Spleen (tissue), 11 donors: ENCODE measurements around the gene NDNF. TPM values are rescaled to one million over a fixed set of nuclear protein-coding genes. Genes with fewer than 3 reads are reported as not detected.

Source experiments
- DNase-seq: peaks from one replicate; pipeline ENCODE4 v3.0.0-alpha.2; 2020
- H3K27ac ChIP-seq, 8 donors: fragments of 200-600 bp; sonication (generic) in 7 of 8; 1 replicate in 4 of 8; 2 replicates in 4 of 8; pipeline versions ENCODE4 v1.5.0 to v1.8.0; 2016 to 2021; ENCODE audit warnings: inconsistent platforms in 4 of 8, mild to moderate bottlenecking in 4 of 8, moderate library complexity in 1 of 8
- H3K27me3 ChIP-seq, 7 donors: fragments of 200-600 bp; sonication (generic) in 6 of 7; replicated peaks in 1 of 7; 1 replicate in 4 of 7; 2 replicates in 3 of 7; pipeline versions ENCODE4 v1.5.0 to v1.8.0; 2016 to 2021; ENCODE audit warnings: inconsistent platforms in 3 of 7, mild to moderate bottlenecking in 1 of 7
- H3K36me3 ChIP-seq, 6 donors: fragments of 200-600 bp; sonication (generic) in 5 of 6; 1 replicate in 4 of 6; 2 replicates in 2 of 6; pipeline versions ENCODE4 v1.5.0 to v1.8.0; 2016 to 2021; ENCODE audit warnings: inconsistent platforms in 2 of 6
- H3K4me1 ChIP-seq, 6 donors: fragments of 200-600 bp; sonication (generic) in 5 of 6; 1 replicate in 3 of 6; 2 replicates in 3 of 6; pipeline versions ENCODE4 v1.5.0 to v1.8.0; 2016 to 2021; ENCODE audit warnings: inconsistent platforms in 3 of 6
- H3K4me3 ChIP-seq, 8 donors: fragments of 200-600 bp; sonication (generic) in 7 of 8; 1 replicate in 4 of 8; 2 replicates in 4 of 8; pipeline versions ENCODE4 v1.5.0 to v1.8.0; 2016 to 2021; ENCODE audit warnings: inconsistent platforms in 4 of 8, mild to moderate bottlenecking in 4 of 8, moderate library complexity in 2 of 8
- H3K9me3 ChIP-seq, 8 donors: fragments of 200-600 bp; sonication (generic) in 7 of 8; 1 replicate in 4 of 8; 2 replicates in 4 of 8; pipeline versions ENCODE4 v1.5.0 to v1.8.0; 2016 to 2021; ENCODE audit warnings: inconsistent platforms in 4 of 8
- CTCF ChIP-seq, 11 experiments: fragments of 200-600 bp in 7 of 11; fragments of 450-650 bp in 4 of 11; sonication (generic) in 4 of 11; IDR thresholded peaks in 8 of 11; conservative IDR thresholded peaks in 3 of 11; 1 replicate in 7 of 11; 2 replicates in 4 of 11; pipeline versions ENCODE4 v1.4.0 to v1.8.0; 2016 to 2021; ENCODE audit warnings: antibody characterized with exemption in 11 of 11, inconsistent platforms in 4 of 11, mild to moderate bottlenecking in 1 of 11
- POLR2A ChIP-seq, 3 donors: fragments of 450-650 bp; IDR thresholded peaks; one replicate each; pipeline ENCODE4 v1.5.1; 2017; ENCODE audit warnings: antibody characterized with exemption in 3 of 3, mild to moderate bottlenecking in 1 of 3
- POLR2AphosphoS5 ChIP-seq, 3 donors: sonication (generic); formaldehyde crosslinking; IDR thresholded peaks; one replicate each; pipeline ENCODE4 v1.5.1; 2017; ENCODE audit warnings: antibody characterized with exemption in 3 of 3
- WGBS, 5 donors: extraction: QIAGEN DNeasy Blood & Tissue Kit in 3 of 5; methylation state at CpG; one replicate each; pipeline versions ENCODE4 v1.1.5 to v1.1.7; 2013 to 2018; 5-methylcytosine and 5-hydroxymethylcytosine counted together
- intact Hi-C: fragments of 100-400 bp; cut with DNase I; formaldehyde crosslinking; loops from one replicate; pipeline ENCODE4 v1.15.0; 2023; ENCODE audit warnings: low total_unique reads
- polyA plus RNA-seq, 3 donors: library from polyadenylated mRNA; stranded (reverse); fragments of 200-250 nt; gene quantifications; one replicate each; pipeline ENCODE4 v1.2.1, GENCODE V29; 2013
- total RNA-seq, 7 donors: library from RNA; depleted of rRNA in 3 of 7; stranded (reverse); fragments of >200 nt in 3 of 7; fragmentation: NEBNext Ultra II Directional in 4 of 7; extraction: Animal tissue kit (Norgen Biotek cat#: 25700) in 4 of 7; gene quantifications; one replicate each; pipeline versions ENCODE4 v1.1.0 to v1.2.1, GENCODE V29; 2016 to 2021
- donor health status: healthy with polysubstance abuse.
- donor health status: DM: no; HTN: no; CAD: no; lungs with moderate emphysema.
- donor health status: DM: no; HTN: no; CAD: no.
- donor health status: Bipolar disorder and iron deficiency.
- donor health status: healthy.
- donor health status: DM: no; HTN: no; CAD: no.
- donor health status: DM: yes; HTN: yes; CAD: no.

NDNF gene
- total and polyA plus RNA-seq, 10 donors, result 0.03 to 0.82 (median 0.20) TPM; not detected in 3

DNA sequence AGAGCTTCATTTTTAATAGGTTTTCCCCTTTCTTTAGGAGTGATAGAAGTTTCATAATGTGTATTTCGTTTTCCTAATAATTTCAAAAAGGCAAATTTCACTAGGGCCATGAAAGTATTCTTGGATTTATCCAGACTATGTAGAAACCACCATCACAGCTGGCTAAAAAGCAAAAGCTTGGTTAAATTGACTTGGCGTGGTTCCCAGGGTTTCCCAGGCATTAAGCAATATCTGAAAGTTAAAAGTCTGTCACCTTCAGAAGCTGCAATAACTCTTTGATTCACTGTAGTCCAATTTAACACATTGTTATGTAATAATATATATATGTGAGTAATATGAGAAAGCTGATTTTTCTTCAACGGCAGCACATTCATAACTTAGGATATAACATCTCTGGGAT, 38.3 kb downstream of the NDNF start:
- no peak overlapping the region for H3K27ac ChIP-seq
- no peaks in the 10 kb centered on the region for H3K4me1 ChIP-seq
- H3K36me3 ChIP-seq, result no peaks in the 10 kb centered on the region
- no peaks in the 10 kb centered on the region for H3K9me3 ChIP-seq
- intact Hi-C loops, result no loop called here
- 45 to 59% (median 49%) methylated on average over 3 of the region's 3 CpGs for WGBS, 5 donors
- TF ChIP-seq CTCF (IDR thresholded peaks at IDR 0.05 in 8 of 11, conservative IDR thresholded peaks at IDR 0.05 in 3 of 11) (no peak), POLR2AphosphoS5 (IDR thresholded peaks at IDR 0.05) (no peak)
- H3K27me3 ChIP-seq, result no peaks in the 10 kb centered on the region
- DNase-seq, result no peak
- H3K4me3 ChIP-seq, result no peak overlapping the region

GRCh38 chr4:121030711-121031110, 41.6 kb downstream of the NDNF start:
- no peak for TF ChIP-seq POLR2AphosphoS5 (IDR thresholded peaks at IDR 0.05)
- no peak for TF ChIP-seq CTCF (IDR thresholded peaks at IDR 0.05 in 8 of 11, conservative IDR thresholded peaks at IDR 0.05 in 3 of 11)
- no peak for TF ChIP-seq POLR2A (IDR thresholded peaks at IDR 0.05)
- Histone ChIP-seq H3K27ac (no peak overlapping the region), H3K27me3 (no peaks in the 10 kb centered on the region), H3K9me3 (no peaks in the 10 kb centered on the region), H3K36me3 (no peaks in the 10 kb centered on the region), H3K4me1 (no peaks in the 10 kb centered on the region), H3K4me3 (no peak overlapping the region)
- no peak for DNase-seq
- 81 to 91% (median 86%) methylated on average over 2 of the region's 2 CpGs for WGBS, 5 donors
- intact Hi-C loops, result no loop called here

- Histone ChIP-seq H3K27me3 (no peaks in the 10 kb centered on the region), H3K4me1 (no peaks in the 10 kb centered on the region), H3K4me3 (no peak overlapping the region), H3K27ac (no peak overlapping the region), H3K36me3 (no peaks in the 10 kb centered on the region), H3K9me3 (no peaks in the 10 kb centered on the region)
- DNase-seq, result no peak
- TF ChIP-seq POLR2AphosphoS5 (IDR thresholded peaks at IDR 0.05), result no peak
- intact Hi-C loops, result no loop called here
Observed at GRCh38 chr4:121030131-121030530, 42.2 kb downstream of the NDNF start.

DNA sequence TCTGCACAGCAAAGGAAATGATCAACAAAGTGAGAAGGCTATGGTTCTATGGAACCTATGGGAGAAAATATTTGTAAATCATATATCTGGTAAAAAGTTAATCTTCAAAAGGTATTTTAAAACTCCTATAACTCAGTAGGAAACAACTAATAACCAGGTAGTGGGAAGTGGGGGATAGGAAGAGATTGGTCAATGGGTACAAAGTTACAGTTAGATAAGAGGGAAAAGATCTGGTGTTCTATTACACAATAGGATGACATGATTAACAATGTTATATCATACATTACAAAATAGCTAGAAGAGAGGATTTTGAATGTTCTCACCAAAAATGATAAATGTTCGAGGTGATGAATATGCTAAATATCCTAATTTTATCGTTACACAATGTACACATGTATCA, 46.3 kb downstream of the NDNF start:
- WGBS, 5 donors, result 80 to 96% (median 88%) methylated on average over 2 of the region's 2 CpGs

More for the DNA sequence above, 46.3 kb downstream of the NDNF start:
- H3K36me3 ChIP-seq, result no peaks in the 10 kb centered on the region
- no peaks in the 10 kb centered on the region for H3K9me3 ChIP-seq
- no peak overlapping the region for H3K4me3 ChIP-seq
- no peaks in the 10 kb centered on the region for H3K4me1 ChIP-seq
- no peak for TF ChIP-seq POLR2A (IDR thresholded peaks at IDR 0.05)
- TF ChIP-seq CTCF (IDR thresholded peaks at IDR 0.05 in 8 of 11, conservative IDR thresholded peaks at IDR 0.05 in 3 of 11), result no peak
- no peak for TF ChIP-seq POLR2AphosphoS5 (IDR thresholded peaks at IDR 0.05)
- intact Hi-C loops, result no loop called here
- DNase-seq, result no peak
- peaks cover 0 to 5% (median 0%) of the 10 kb centered on the region in 7 donors for H3K27me3 ChIP-seq
- no peak overlapping the region for H3K27ac ChIP-seq
